H7 (cell line): ENCODE data around the gene RAD51C. TPM values are rescaled to one million over a fixed set of nuclear protein-coding genes. Genes with fewer than 3 reads are reported as not detected.

Experiments used
- DNase-seq: peaks from one replicate; pipeline ENCODE4 v3.0.0; 2012
- H3K27me3 ChIP-seq: 2 replicates; pipeline ENCODE4 v1.6.0; 2011; ENCODE audit warnings: mild to moderate bottlenecking, low read length; ENCODE audit not compliant: control insufficient read depth, insufficient read depth
- H3K36me3 ChIP-seq: replicated peaks from 2 replicates; pipeline ENCODE4 v1.5.1; 2011; ENCODE audit warnings: low read length; ENCODE audit not compliant: control insufficient read depth, insufficient read depth
- H3K4me3 ChIP-seq: 2 replicates; pipeline ENCODE4 v1.5.1; 2011; ENCODE audit warnings: low read depth, mild to moderate bottlenecking, control low read depth, low read length, moderate library complexity; ENCODE audit not compliant: insufficient read depth
- total RNA-seq: library from RNA; depleted of rRNA; stranded (reverse); fragments of >200 nt; shearing (Covaris generic); gene quantifications from 2 replicates; pipeline ENCODE4 v1.2.3, GENCODE V29; 2014; rRNA removed

RAD51C gene
- total RNA-seq, 1 experiment from 2014 or later, result 16.5 TPM

- no peak for DNase-seq
- Histone ChIP-seq H3K27me3 (no peaks in the 10 kb centered on the region), H3K36me3 (no peaks in the 10 kb centered on the region), H3K4me3 (no peak overlapping the region)
These were observed 91.0 kb downstream of the RAD51C start for GRCh38 chr17:58783380-58783779.

GRCh38 chr17:58785097-58785496 lies 92.7 kb downstream of the RAD51C start:
- Histone ChIP-seq H3K36me3 (no peaks in the 10 kb centered on the region), H3K4me3 (no peak overlapping the region), H3K27me3 (no peaks in the 10 kb centered on the region)
- DNase-seq, result no peak

Other genes starting within 250 kb of the RAD51C start
- gene HSF5, start 204.2 kb upstream of the RAD51C start, total RNA-seq, result not detected in 2 replicates
- gene MTMR4, start 178.0 kb upstream of the RAD51C start, total RNA-seq, result 22.6 and 32.3 TPM in 2 replicates
- gene TEX14, start 557 bp upstream of the RAD51C start, total RNA-seq, result 0.33 and 0.80 TPM in 2 replicates
- 3.5 and 4.6 TPM in 2 replicates for gene PPM1E, start 63.3 kb downstream of the RAD51C start, total RNA-seq